Peyer's patch (tissue), 4 donors: Measurements from ENCODE around the gene CELSR1.

Experiments used
- POLR2A ChIP-seq, 2 donors: fragments of 450-650 bp; IDR thresholded peaks; one replicate each; pipeline ENCODE4 v1.5.1; 2017; ENCODE audit warnings: antibody characterized with exemption in 2 of 2, mild to moderate bottlenecking in 2 of 2, moderate library complexity in 2 of 2
- TF ChIP-seq, protein P1 (sequence below), 6 experiments: fragments of 450-650 bp in 4 of 6; fragments of 200-600 bp in 2 of 6; sonication (generic) in 1 of 6; IDR thresholded peaks; one replicate each; pipeline ENCODE4 v1.5.1; 2017 to 2019; ENCODE audit warnings: antibody characterized with exemption in 6 of 6, mild to moderate bottlenecking in 3 of 6, moderate library complexity in 1 of 6

GRCh38 chr22:46484156-46484860 lies 53.1 kb downstream of the CELSR1 start:
- TF ChIP-seq, protein P1, sequence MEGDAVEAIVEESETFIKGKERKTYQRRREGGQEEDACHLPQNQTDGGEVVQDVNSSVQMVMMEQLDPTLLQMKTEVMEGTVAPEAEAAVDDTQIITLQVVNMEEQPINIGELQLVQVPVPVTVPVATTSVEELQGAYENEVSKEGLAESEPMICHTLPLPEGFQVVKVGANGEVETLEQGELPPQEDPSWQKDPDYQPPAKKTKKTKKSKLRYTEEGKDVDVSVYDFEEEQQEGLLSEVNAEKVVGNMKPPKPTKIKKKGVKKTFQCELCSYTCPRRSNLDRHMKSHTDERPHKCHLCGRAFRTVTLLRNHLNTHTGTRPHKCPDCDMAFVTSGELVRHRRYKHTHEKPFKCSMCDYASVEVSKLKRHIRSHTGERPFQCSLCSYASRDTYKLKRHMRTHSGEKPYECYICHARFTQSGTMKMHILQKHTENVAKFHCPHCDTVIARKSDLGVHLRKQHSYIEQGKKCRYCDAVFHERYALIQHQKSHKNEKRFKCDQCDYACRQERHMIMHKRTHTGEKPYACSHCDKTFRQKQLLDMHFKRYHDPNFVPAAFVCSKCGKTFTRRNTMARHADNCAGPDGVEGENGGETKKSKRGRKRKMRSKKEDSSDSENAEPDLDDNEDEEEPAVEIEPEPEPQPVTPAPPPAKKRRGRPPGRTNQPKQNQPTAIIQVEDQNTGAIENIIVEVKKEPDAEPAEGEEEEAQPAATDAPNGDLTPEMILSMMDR (IDR thresholded peaks at IDR 0.05), result no peak
- TF ChIP-seq POLR2A (IDR thresholded peaks at IDR 0.05), result no peak
